ENCODE measurements around the gene CUL4A.

The CUL4A gene

DNA sequence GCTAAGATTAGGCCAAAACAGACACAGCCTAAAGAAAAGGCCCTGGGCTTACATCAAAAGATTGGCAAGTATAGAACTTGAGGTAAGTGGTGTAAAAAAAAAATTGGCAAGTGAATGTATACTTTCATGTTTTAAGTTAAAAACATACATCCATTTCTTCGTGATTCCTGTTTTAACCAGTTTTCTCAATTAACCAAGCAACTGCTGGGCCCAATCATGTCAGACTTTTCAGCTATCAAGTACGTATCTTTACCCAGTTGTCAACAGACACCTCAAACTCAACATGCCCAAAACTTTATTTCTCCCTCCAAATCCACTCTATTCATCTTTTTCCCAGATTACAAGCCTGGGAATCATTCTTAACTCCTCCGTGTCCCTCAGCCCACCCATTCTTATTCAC is 2.0 kb upstream of the CUL4A start:
- Histone ChIP-seq H3K27me3 (ENCODE audit: control insufficient read depth in 5 of 5, insufficient read depth in 4 of 5, low read length in 5 of 5) (no peaks in the 10 kb centered on the region), H3K9ac (ENCODE audit: low read length in 5 of 5) (peak overlapping the region; percentile 84 to 95 (median 89)), H3K4me1 (ENCODE audit: control insufficient read depth in 5 of 5, insufficient read depth in 5 of 5, low read length in 5 of 5) (peaks cover 3 to 43% (median 38%) of the 10 kb centered on the region in 5 donors), H3K27ac (ENCODE audit: low read depth, low read length) (peak overlapping the region; percentile 96), H3K9me3 (ENCODE audit: control insufficient read depth in 5 of 5, low read length in 5 of 5) (no peaks in the 10 kb centered on the region), H3K4me3 (ENCODE audit: low read depth in 1 of 5, low read length in 5 of 5) (peak overlapping the region; percentile 61 to 96 (median 89)), H3K36me3 (ENCODE audit: control insufficient read depth in 5 of 5, insufficient read depth in 5 of 5, low read length in 5 of 5) (peaks cover 0 to 14% (median 11%) of the 10 kb centered on the region in 5 donors)

DNA sequence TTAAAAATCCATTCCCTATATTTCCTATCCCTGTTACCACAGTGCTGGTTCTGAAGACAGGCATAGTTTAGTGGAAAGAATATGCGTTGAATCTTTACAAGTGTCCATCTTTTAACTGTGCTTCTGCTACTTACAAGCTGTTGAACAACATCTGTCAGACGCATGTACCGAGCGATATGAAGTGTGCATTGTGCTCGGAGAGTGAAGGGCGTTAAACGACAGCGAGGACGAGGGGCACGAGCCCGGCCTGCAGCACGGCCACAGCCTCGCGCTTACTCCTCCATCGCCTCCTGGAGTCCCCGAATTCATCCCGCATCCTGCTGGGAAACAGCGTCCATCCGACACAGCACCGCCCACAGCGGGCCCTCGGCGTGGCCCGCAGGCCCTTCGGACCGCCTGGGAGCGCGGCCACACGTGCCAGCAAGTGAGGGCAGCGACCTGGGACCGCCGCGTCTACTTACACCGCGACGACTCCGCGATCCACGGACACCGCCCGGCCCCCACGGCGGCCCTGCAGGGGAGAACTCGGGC is 1.5 kb upstream of the CUL4A start:
- Histone ChIP-seq H3K4me3 (ENCODE audit: low read depth in 1 of 5, low read length in 5 of 5) (peak overlapping the region; percentile 61 to 96 (median 89)), H3K36me3 (ENCODE audit: control insufficient read depth in 5 of 5, insufficient read depth in 5 of 5, low read length in 5 of 5) (peaks cover 0 to 14% (median 11%) of the 10 kb centered on the region in 5 donors), H3K9me3 (ENCODE audit: control insufficient read depth in 5 of 5, low read length in 5 of 5) (no peaks in the 10 kb centered on the region), H3K27ac (ENCODE audit: low read depth, low read length) (peak overlapping the region; percentile 96), H3K9ac (ENCODE audit: low read length in 5 of 5) (peak overlapping the region; percentile 84 to 95 (median 89)), H3K4me1 (ENCODE audit: control insufficient read depth in 5 of 5, insufficient read depth in 5 of 5, low read length in 5 of 5) (peaks cover 3 to 42% (median 36%) of the 10 kb centered on the region in 5 donors), H3K27me3 (ENCODE audit: control insufficient read depth in 5 of 5, insufficient read depth in 4 of 5, low read length in 5 of 5) (no peaks in the 10 kb centered on the region)

DNA sequence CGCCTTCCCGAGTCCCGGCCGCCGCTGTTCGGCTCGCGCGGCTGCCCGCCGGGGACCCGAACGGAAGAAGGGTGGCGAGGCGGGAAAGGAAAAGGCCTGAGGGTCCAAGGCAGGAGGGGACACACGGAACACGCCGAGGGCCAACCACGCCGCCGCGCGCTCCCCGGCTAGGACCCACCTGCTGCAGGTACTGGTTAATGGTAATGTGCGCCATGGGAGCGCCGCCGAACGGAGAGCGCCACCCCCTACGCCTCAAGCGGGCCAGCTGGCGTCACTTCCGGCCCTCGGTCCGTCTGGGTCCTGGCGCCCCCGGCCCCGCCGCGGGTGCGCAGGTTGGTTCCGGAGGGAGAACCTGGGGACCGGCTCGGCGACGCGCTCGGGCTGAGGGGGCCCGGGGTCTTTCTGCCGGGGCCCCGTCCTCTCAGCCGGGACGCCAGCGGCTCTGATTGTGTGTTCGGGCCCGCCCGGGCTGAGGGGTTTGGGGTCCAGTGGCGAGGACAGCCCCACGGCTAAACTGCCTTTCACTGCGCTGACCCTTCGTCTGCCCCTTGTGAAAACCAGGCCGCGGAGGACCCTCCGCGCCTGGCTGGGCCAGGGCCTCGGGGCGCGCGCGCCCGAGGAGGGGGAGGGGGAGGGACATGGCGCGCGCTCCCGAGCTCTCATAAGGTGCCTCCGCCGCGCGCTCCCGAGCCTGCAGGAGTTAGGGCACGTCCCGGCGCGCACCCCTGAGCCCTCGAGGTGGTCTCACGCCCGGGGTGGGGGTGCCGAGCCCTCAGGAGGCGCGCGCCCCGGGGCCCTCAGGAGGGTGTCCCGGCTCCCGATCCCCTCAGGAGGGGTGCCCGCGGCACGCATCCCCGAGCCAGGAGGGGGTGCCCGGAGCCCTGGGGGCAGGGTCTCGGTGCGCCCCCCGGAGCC is 735 bp upstream of the CUL4A start, which contains the start of gene PCID2:
Gene PCID2, minus strand, starts transcription at position 249 of the 915 bp plus-strand sequence. Its CDS starts 35 bp downstream, at position 214.
- H3K4me1 ChIP-seq (ENCODE audit: control insufficient read depth in 5 of 5, insufficient read depth in 5 of 5, low read length in 5 of 5), result peaks cover 3 to 35% (median 29%) of the 10 kb centered on the region in 5 donors

DNA sequence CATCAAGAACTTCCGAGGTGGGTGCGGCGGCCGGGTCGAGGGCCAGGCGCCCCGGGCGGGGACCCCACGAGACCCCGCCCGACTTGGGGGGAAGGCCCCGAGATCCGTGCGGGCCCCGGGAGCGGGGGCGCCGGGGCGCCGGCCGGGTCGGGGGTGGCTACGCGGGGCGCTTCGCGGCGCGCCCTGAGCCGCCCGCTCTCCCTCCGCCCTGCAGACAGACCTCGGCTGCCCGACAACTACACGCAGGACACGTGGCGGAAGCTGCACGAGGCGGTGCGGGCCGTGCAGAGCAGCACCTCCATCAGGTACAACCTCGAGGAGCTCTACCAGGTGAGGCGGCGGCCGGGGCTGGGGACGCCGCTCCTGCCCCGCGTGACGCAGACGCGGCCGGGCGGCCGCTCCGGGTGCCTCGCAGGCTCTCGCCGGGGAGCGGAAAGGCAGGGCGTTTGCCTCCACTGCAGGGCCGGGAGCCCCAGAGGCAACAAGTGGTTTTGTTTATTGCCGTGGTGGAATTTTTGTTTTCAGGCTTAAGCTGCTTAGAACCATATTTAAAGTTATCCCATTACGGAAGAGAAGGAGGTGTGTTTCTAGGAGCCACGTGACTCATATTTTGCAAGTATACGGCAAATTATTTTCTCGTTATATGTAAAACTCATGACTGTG is 477 bp downstream of the CUL4A start:
- H3K9me3 ChIP-seq (ENCODE audit: control insufficient read depth in 5 of 5, low read length in 5 of 5), result no peaks in the 10 kb centered on the region
- peak overlapping the region; percentile 46 to 94 (median 67) for H3K9ac ChIP-seq (ENCODE audit: low read length in 5 of 5)
- H3K27ac ChIP-seq (ENCODE audit: low read depth, low read length), result peak overlapping the region; percentile 83
- peaks cover 5 to 42% (median 26%) of the 10 kb centered on the region in 5 donors for H3K4me1 ChIP-seq (ENCODE audit: control insufficient read depth in 5 of 5, insufficient read depth in 5 of 5, low read length in 5 of 5)
- H3K36me3 ChIP-seq (ENCODE audit: control insufficient read depth in 5 of 5, insufficient read depth in 5 of 5, low read length in 5 of 5), result peaks cover 0 to 6% (median 4%) of the 10 kb centered on the region in 5 donors
- peak overlapping the region; percentile 39 to 96 (median 77) for H3K4me3 ChIP-seq (ENCODE audit: low read depth in 1 of 5, low read length in 5 of 5)
- no peaks in the 10 kb centered on the region for H3K27me3 ChIP-seq (ENCODE audit: control insufficient read depth in 5 of 5, insufficient read depth in 4 of 5, low read length in 5 of 5)

More for the DNA sequence above, 735 bp upstream of the CUL4A start, which contains the start of gene PCID2:
- H3K27ac ChIP-seq (ENCODE audit: low read depth, low read length), result peak within 1 kb of the TSS; percentile 96
- peaks cover 0 to 14% (median 11%) of the 10 kb centered on the region in 5 donors for H3K36me3 ChIP-seq (ENCODE audit: control insufficient read depth in 5 of 5, insufficient read depth in 5 of 5, low read length in 5 of 5)
- peak within 1 kb of the TSS; percentile 61 to 96 (median 89) for H3K4me3 ChIP-seq (ENCODE audit: low read depth in 1 of 5, low read length in 5 of 5)
- no peaks in the 10 kb centered on the region for H3K27me3 ChIP-seq (ENCODE audit: control insufficient read depth in 5 of 5, insufficient read depth in 4 of 5, low read length in 5 of 5)
- peak within 1 kb of the TSS; percentile 84 to 95 (median 94) for H3K9ac ChIP-seq (ENCODE audit: low read length in 5 of 5)
- H3K9me3 ChIP-seq (ENCODE audit: control insufficient read depth in 5 of 5, low read length in 5 of 5), result no peaks in the 10 kb centered on the region

DNA sequence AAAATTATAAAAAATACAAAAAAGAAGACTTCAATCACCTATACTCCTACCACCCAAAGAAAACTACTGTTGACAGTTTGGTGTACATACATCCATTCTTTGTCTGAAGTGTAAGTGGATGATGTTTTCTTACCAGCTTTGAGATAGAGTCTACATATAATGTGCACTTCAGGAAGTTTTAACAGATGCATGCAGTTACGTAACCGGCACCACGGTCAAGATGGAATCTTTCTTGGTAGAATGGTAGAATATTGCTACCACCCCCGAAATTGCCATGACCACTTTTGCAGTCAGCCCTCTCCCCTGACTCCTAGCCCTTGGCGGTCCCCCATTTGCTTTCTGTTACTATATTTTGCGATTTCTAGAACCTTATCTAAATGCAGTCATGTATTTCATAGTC is 1.4 kb downstream of the CUL4A start:
- H3K4me1 ChIP-seq (ENCODE audit: control insufficient read depth in 5 of 5, insufficient read depth in 5 of 5, low read length in 5 of 5), result peaks cover 11 to 47% (median 35%) of the 10 kb centered on the region in 5 donors
- no peaks in the 10 kb centered on the region for H3K9me3 ChIP-seq (ENCODE audit: control insufficient read depth in 5 of 5, low read length in 5 of 5)
- H3K27me3 ChIP-seq (ENCODE audit: control insufficient read depth in 5 of 5, insufficient read depth in 4 of 5, low read length in 5 of 5), result no peaks in the 10 kb centered on the region
- peaks cover 0 to 6% (median 3%) of the 10 kb centered on the region in 5 donors for H3K36me3 ChIP-seq (ENCODE audit: control insufficient read depth in 5 of 5, insufficient read depth in 5 of 5, low read length in 5 of 5)
- H3K9ac ChIP-seq (ENCODE audit: low read length in 5 of 5), result peak overlapping the region in 2 of 5 donors; percentile 4 to 34
- H3K4me3 ChIP-seq (ENCODE audit: low read depth in 1 of 5, low read length in 5 of 5), result peak overlapping the region in 1 of 5 donors; percentile 9
- H3K27ac ChIP-seq (ENCODE audit: low read depth, low read length), result peak overlapping the region; percentile 83

DNA sequence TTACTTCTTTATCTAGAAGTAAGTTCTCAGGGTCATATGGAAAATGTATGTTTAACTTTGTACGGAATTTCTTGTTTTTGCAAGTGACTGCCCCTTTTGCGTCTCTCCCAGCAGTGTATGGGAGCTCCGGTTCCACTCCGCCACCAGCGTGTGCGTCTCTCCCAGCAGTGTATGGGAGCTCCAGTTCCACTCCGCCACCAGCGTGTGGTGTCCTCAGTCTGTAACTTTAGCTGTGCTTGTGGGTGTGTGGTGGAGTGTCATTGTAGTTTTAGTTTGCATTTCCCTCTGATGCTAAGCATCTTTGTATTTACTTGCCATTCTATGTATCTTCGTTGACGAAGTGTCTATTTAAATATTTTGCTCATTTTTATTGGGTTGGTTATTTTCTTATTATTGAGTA is 2.4 kb downstream of the CUL4A start:
- Histone ChIP-seq H3K4me1 (ENCODE audit: control insufficient read depth in 5 of 5, insufficient read depth in 5 of 5, low read length in 5 of 5) (peaks cover 12 to 54% (median 44%) of the 10 kb centered on the region in 5 donors), H3K36me3 (ENCODE audit: control insufficient read depth in 5 of 5, insufficient read depth in 5 of 5, low read length in 5 of 5) (peaks cover 0 to 4% (median 2%) of the 10 kb centered on the region in 5 donors), H3K27ac (ENCODE audit: low read depth, low read length) (no peak overlapping the region), H3K4me3 (ENCODE audit: low read depth in 1 of 5, low read length in 5 of 5) (no peak overlapping the region), H3K9me3 (ENCODE audit: control insufficient read depth in 5 of 5, low read length in 5 of 5) (no peaks in the 10 kb centered on the region), H3K9ac (ENCODE audit: low read length in 5 of 5) (no peak overlapping the region), H3K27me3 (ENCODE audit: control insufficient read depth in 5 of 5, insufficient read depth in 4 of 5, low read length in 5 of 5) (no peaks in the 10 kb centered on the region)

DNA sequence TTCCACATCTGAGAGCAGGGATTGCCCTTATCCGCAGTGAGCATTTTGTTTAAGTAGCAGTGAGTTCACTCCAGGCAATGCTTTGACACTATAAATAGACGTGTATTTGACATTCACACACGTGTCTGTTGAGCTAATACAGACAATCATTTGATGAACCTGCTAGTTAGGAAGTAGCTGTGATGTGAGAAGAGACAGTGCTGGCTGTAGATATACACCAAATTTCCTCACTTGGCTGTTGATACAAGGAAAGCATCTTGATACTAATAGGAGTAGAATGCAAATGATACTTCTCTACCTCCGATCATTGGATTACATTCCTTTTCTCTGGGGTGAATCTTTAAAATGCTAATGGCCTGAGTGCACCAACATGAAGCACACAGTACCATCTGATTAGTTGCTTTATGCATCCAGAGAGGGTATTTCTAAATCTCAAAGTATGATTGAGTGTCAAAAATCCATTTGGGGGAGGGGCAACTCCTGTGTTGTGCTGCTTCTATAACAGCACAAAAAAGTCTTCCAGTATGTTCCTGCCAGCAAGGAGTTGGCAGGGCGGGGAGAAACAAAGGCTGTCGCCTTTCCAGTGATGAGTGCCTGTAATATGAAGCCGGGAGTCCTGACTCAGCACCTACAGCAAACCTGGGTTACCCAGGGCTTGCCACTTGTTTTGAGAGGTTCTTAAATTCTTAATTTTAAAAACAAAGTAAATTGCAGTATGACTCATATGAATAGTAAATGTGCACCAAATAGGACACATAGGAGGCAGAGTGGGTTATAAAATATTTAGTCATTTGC is 7.0 kb downstream of the CUL4A start:
- no peaks in the 10 kb centered on the region for H3K9me3 ChIP-seq (ENCODE audit: control insufficient read depth in 5 of 5, low read length in 5 of 5)
- peak overlapping the region; percentile 2 for H3K27ac ChIP-seq (ENCODE audit: low read depth, low read length)
- H3K9ac ChIP-seq (ENCODE audit: low read length in 5 of 5), result peak overlapping the region in 1 of 5 donors; percentile 53
- H3K4me1 ChIP-seq (ENCODE audit: control insufficient read depth in 5 of 5, insufficient read depth in 5 of 5, low read length in 5 of 5), result peaks cover 9 to 42% (median 29%) of the 10 kb centered on the region in 5 donors
- H3K36me3 ChIP-seq (ENCODE audit: control insufficient read depth in 5 of 5, insufficient read depth in 5 of 5, low read length in 5 of 5), result peaks cover 0 to 29% (median 17%) of the 10 kb centered on the region in 5 donors
- no peak overlapping the region for H3K4me3 ChIP-seq (ENCODE audit: low read depth in 1 of 5, low read length in 5 of 5)
- no peaks in the 10 kb centered on the region for H3K27me3 ChIP-seq (ENCODE audit: control insufficient read depth in 5 of 5, insufficient read depth in 4 of 5, low read length in 5 of 5)

DNA sequence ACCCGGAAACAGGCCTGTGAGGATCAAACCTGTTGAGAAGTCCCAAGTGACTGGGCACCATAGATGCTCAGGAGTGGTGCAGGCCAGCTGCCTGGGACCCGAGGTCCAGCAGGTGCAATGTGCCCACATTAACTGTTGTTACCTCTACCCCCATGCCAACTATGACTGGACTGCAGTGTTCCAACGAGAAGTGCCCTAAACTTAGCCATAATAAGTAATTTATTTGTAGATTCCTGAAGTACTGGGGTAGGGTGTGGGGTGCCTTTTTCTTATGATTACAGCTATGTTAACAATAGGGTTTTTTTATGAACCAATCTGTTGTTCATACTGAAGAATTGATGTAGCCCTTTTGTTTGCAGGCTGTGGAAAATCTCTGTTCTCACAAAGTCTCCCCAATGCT is 9.2 kb downstream of the CUL4A start:
- Histone ChIP-seq H3K36me3 (ENCODE audit: control insufficient read depth in 5 of 5, insufficient read depth in 5 of 5, low read length in 5 of 5) (peaks cover 0 to 48% (median 33%) of the 10 kb centered on the region in 5 donors), H3K4me3 (ENCODE audit: low read depth in 1 of 5, low read length in 5 of 5) (no peak overlapping the region), H3K4me1 (ENCODE audit: control insufficient read depth in 5 of 5, insufficient read depth in 5 of 5, low read length in 5 of 5) (peaks cover 9 to 39% (median 29%) of the 10 kb centered on the region in 5 donors)

DNA sequence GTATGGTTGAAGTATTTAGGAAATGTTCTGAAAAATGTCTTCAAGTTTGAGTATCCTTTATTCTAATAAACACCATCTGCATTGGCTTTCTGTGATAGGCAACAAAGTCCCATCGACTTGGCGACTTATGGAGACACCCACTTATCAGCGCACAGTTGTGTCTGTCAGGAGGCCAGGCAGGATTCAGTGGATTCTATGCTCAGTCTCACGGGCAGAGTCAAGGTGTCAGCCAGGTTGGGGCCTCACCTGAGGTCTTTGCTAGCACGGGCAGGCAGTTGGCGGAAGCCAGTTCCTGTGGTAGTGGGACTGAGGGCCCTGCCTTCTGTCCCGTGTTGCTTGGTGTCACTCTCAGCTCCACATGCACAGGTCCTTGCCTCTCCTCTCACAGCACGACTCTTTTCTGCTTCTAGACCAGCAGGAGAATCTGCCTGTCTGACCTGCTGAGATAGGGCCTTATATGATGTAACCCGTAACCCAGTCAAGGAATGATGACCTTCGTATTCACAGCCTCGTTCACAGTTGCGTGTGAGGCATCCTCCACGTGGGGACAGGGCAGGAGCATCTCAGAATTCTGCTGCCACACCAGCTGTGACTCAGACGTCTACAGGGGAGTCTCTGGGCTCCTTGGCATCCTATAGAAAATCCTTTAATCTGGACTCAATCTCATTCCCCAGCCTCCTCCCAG is 10.0 kb downstream of the CUL4A start:
- Histone ChIP-seq H3K4me1 (ENCODE audit: control insufficient read depth in 5 of 5, insufficient read depth in 5 of 5, low read length in 5 of 5) (peaks cover 9 to 37% (median 29%) of the 10 kb centered on the region in 5 donors), H3K36me3 (ENCODE audit: control insufficient read depth in 5 of 5, insufficient read depth in 5 of 5, low read length in 5 of 5) (peaks cover 0 to 55% (median 39%) of the 10 kb centered on the region in 5 donors), H3K9me3 (ENCODE audit: control insufficient read depth in 5 of 5, low read length in 5 of 5) (no peaks in the 10 kb centered on the region), H3K27me3 (ENCODE audit: control insufficient read depth in 5 of 5, insufficient read depth in 4 of 5, low read length in 5 of 5) (no peaks in the 10 kb centered on the region), H3K27ac (ENCODE audit: low read depth, low read length) (no peak overlapping the region), H3K4me3 (ENCODE audit: low read depth in 1 of 5, low read length in 5 of 5) (no peak overlapping the region), H3K9ac (ENCODE audit: low read length in 5 of 5) (no peak overlapping the region)

More for the DNA sequence above, 9.2 kb downstream of the CUL4A start:
- no peaks in the 10 kb centered on the region for H3K9me3 ChIP-seq (ENCODE audit: control insufficient read depth in 5 of 5, low read length in 5 of 5)
- H3K27ac ChIP-seq (ENCODE audit: low read depth, low read length), result no peak overlapping the region
- no peak overlapping the region for H3K9ac ChIP-seq (ENCODE audit: low read length in 5 of 5)
- H3K27me3 ChIP-seq (ENCODE audit: control insufficient read depth in 5 of 5, insufficient read depth in 4 of 5, low read length in 5 of 5), result no peaks in the 10 kb centered on the region

Measured in subcutaneous abdominal adipose tissue (tissue), 5 donors.